Activated CD4-positive, alpha-beta memory T cell treated with anti-CD3 and anti-CD28 coated beads, Interleukin-2, amount 10 ng/mL, durations not matched to agents 7 days and 5 days (primary cell): ENCODE data around the gene MYH15. TPM values are rescaled to one million over a fixed set of nuclear protein-coding genes. Genes with fewer than 3 reads are reported as not detected.

Experiments used
- CTCF ChIA-PET: fragments of 350-600 bp; sonication (Branson Sonifier 250); formaldehyde crosslinking; loops from one replicate; lab custom pipeline; 2021; ENCODE audit warnings: antibody characterized with exemption, inconsistent platforms; lab: Charles Lee
- POLR2A ChIA-PET: fragments of 350-600 bp; sonication (Branson Sonifier 250); formaldehyde crosslinking; loops from one replicate; lab custom pipeline; 2021; ENCODE audit warnings: antibody characterized with exemption; lab: Charles Lee
- DNase-seq: peaks from one replicate; pipeline ENCODE4 v3.0.0-alpha.2; 2020
- H3K27ac Mint-ChIP-seq: one replicate; pipeline ENCODE4 v1.8.0; 2021; ENCODE audit warnings: mild to moderate bottlenecking, mixed read lengths
- H3K27me3 Mint-ChIP-seq: one replicate; pipeline ENCODE4 v1.8.0; 2021; ENCODE audit warnings: mixed read lengths
- H3K36me3 Mint-ChIP-seq: one replicate; pipeline ENCODE4 v1.8.0; 2021; ENCODE audit warnings: low read depth, mixed read lengths
- H3K4me1 Mint-ChIP-seq: one replicate; pipeline ENCODE4 v1.8.0; 2021; ENCODE audit warnings: mixed read lengths
- H3K4me3 Mint-ChIP-seq: one replicate; pipeline ENCODE4 v1.8.0; 2021; ENCODE audit warnings: mild to moderate bottlenecking, mixed read lengths
- H3K9me3 Mint-ChIP-seq: one replicate; pipeline ENCODE4 v1.8.0; 2021; ENCODE audit warnings: mixed read lengths
- total RNA-seq, 2 experiments: library from RNA; stranded (reverse); gene quantifications; one replicate each; pipeline ENCODE4 v1.2.3, GENCODE V29; 2021

Gene MYH15
- total RNA-seq, 2 experiments from 2014 or later: 0.10 to 0.28 TPM

DNA sequence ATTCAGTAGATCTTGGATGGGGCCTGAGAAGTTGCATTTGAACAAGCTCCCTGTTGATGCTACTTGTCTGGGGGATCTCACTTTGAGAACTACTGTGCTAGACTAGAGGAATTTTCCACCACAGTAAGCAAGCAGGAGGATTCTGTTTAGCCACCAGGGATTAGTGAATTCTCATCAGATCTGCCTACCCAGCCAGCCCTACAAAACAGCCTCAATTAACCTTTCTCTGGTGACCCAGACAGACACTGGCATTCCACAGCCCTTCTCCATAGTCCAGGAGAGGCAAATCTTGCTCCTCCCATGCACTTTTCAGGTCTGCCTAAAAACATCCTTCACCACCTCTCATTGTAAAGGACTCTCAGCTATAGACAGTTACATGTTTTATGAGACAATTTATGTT is 16.7 kb upstream of the MYH15 start:
- no peak for DNase-seq
- Mint-ChIP-seq H3K4me3 (no peak overlapping the region), H3K27me3 (peaks cover 18% of the 10 kb centered on the region), H3K27ac (no peak overlapping the region), H3K9me3 (no peaks in the 10 kb centered on the region), H3K36me3 (no peaks in the 10 kb centered on the region), H3K4me1 (no peaks in the 10 kb centered on the region)
- POLR2A ChIA-PET: no interaction called here
- CTCF ChIA-PET: no interaction called here

DNA sequence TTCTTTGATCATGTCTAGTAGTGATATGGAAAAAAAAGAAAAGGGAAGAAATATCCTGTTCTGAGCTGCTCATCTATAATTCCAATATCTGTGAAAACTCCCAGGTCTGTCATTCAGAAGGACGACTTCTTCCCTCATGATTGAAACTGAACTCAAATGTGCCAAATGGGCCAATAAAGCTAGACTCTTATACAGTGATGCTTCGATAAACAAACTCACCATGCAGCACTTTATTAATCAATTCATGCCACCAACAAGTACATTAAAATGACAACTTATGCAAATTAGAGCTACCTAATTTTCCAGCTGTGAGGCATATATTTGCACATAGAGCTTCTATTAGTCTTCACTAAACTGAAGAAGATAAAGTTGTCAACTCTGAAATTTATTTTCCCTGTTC is 15.6 kb upstream of the MYH15 start:
- Mint-ChIP-seq H3K27me3 (peaks cover 22% of the 10 kb centered on the region), H3K27ac (no peak overlapping the region), H3K36me3 (no peaks in the 10 kb centered on the region), H3K4me3 (no peak overlapping the region), H3K4me1 (no peaks in the 10 kb centered on the region), H3K9me3 (no peaks in the 10 kb centered on the region)
- no peak for DNase-seq
- ChIA-PET CTCF (interaction anchor here (0.7 to 1.1 kb wide), 2 partner anchors 26 to 292 kb away, joined by 3 read pairs; no protein-coding TSS in a partner anchor), POLR2A (no interaction called here)

DNA sequence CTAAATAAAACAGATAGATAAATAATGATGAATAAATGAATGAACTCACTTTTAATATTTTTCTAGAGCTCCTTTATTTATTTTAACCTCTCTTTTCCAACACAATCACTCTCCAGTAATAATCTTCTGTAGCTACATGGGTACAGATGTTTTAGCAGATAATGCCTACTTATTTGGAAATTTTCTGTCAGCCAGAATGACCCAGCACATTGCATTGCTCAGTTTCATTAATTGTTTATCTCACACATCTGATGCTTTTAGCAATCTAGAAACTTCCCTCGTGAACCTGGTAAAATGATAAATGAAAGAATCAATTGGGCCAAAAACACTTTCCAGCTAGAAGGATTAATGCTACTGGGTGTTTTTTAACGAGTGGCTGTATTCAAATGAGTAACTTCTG is 14.9 kb upstream of the MYH15 start:
- ChIA-PET CTCF (no interaction called here), POLR2A (no interaction called here)
- DNase-seq: no peak
- Mint-ChIP-seq H3K4me1 (no peaks in the 10 kb centered on the region), H3K36me3 (no peaks in the 10 kb centered on the region), H3K27ac (no peak overlapping the region), H3K4me3 (no peak overlapping the region), H3K9me3 (no peaks in the 10 kb centered on the region), H3K27me3 (peaks cover 17% of the 10 kb centered on the region)

DNA sequence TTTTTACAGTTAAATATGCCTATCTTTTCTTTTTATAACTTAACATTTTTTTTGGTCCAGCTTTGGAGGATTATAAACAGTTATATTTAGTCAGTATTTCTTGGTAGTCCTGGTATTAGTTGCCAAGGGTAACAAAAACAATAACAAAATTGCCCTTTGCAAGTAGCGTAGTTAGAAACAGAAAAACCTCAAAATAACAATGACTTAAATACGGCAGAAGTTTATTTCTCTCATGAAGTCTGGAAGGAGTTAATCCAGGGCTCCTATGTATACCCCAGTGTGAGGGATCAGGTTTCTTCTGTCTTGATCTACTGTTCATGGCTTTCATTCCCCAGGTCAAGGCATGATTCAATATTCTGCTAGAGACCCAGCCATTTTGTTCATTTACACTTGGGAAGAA is 14.1 kb upstream of the MYH15 start:
- Mint-ChIP-seq H3K4me3 (no peak overlapping the region), H3K36me3 (no peaks in the 10 kb centered on the region), H3K9me3 (no peaks in the 10 kb centered on the region), H3K27ac (no peak overlapping the region), H3K27me3 (peaks cover 9% of the 10 kb centered on the region), H3K4me1 (no peaks in the 10 kb centered on the region)
- ChIA-PET CTCF (no interaction called here), POLR2A (no interaction called here)
- no peak for DNase-seq

DNA sequence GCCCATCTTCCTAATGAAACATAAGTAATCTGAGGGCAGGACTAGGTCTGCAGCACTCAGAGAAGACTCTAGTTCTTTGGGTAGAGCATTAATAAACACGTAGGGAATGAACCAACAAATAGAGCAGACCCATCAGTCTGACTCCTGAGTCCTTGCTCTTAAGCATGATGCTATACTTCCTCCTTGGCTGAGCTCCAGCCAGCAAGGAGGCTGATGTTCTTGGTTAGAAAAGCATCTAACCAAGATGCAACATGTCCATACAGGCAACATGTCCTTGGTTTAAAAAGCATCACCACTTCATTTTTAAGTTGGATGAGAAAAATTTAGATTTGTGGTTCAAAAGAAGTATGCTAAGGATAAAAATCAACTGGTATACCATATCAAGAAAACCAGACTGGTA is 8.5 kb upstream of the MYH15 start:
- no peak for DNase-seq
- Mint-ChIP-seq H3K4me1 (no peaks in the 10 kb centered on the region), H3K27me3 (peaks cover 9% of the 10 kb centered on the region), H3K4me3 (no peak overlapping the region), H3K27ac (no peak overlapping the region), H3K9me3 (no peaks in the 10 kb centered on the region), H3K36me3 (no peaks in the 10 kb centered on the region)
- POLR2A ChIA-PET: no interaction called here
- CTCF ChIA-PET: no interaction called here

DNA sequence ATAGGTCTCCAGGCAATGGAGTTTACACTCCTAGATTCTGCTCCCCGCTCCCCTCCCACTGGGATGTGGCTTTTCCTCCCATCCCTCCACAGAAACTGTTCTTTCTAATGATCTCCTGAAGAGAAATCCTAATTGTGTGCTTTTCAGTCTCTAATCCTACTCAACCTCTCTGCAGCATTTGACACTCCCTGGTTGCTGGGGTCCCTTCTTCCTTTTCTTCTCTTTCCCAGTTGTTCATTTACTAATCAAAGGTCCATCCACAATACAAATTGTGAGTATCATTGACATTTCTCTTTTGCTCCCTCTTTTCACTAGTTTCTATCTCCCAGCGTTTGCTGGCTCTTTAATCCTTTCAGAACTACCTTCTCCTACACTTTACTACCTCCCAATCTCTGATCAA is 6.5 kb upstream of the MYH15 start:
- Mint-ChIP-seq H3K27ac (no peak overlapping the region), H3K36me3 (no peaks in the 10 kb centered on the region), H3K4me3 (no peak overlapping the region), H3K9me3 (no peaks in the 10 kb centered on the region), H3K27me3 (peaks cover 8% of the 10 kb centered on the region), H3K4me1 (peaks cover 3% of the 10 kb centered on the region)
- no peak for DNase-seq
- POLR2A ChIA-PET: no interaction called here
- CTCF ChIA-PET: no interaction called here

DNA sequence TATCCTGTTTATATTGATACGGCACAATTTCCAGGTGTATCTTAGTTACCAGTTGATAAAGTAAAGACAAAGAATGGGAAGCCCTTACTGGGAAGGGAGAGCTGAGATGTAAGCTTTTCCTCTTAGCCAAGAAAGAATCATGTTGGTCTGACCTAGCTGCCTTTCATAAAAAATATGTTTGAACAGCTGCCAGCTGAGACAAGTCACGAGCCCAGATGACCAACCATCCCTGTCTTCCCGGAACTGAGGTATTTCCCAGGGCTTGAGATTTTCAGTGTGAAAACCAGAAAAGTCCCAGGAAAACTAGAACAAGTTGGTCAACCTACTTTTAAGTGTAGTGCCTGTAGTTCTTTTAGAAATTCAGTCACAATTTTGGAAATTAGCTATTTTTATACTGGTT is 3.6 kb upstream of the MYH15 start:
- no peak overlapping the region for H3K27ac Mint-ChIP-seq
- no peak overlapping the region for H3K4me3 Mint-ChIP-seq
- H3K36me3 Mint-ChIP-seq: no peaks in the 10 kb centered on the region
- ChIA-PET CTCF (interaction anchor here (1.0 kb wide), 1 partner anchor 401 kb away, joined by 3 read pairs; no protein-coding TSS in a partner anchor), POLR2A (no interaction called here)
- H3K27me3 Mint-ChIP-seq: peaks cover 4% of the 10 kb centered on the region
- no peaks in the 10 kb centered on the region for H3K9me3 Mint-ChIP-seq
- peaks cover 3% of the 10 kb centered on the region for H3K4me1 Mint-ChIP-seq
- no peak for DNase-seq

DNA sequence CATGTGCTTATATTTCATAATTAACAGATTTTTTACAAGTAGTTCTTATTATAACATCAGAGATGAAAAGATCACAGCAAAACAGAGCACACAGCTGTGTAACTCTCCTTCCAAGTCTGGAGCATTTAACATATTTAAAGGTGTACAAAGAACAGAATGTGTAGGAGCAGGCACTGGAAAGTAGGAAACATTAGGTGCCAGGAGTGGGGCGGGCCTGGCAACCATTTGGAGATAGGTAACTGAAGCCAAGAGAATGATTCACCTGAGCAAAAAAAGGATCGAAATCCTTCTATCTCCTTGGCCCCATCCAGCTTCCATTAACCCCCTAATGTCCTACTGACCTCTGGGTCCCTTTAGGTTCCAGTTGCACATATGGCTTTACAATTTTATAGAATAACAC is 2.3 kb upstream of the MYH15 start:
- POLR2A ChIA-PET: no interaction called here
- no peaks in the 10 kb centered on the region for H3K9me3 Mint-ChIP-seq
- no peak overlapping the region for H3K27ac Mint-ChIP-seq
- CTCF ChIA-PET: no interaction called here
- peaks cover 4% of the 10 kb centered on the region for H3K27me3 Mint-ChIP-seq
- peaks cover 3% of the 10 kb centered on the region for H3K4me1 Mint-ChIP-seq
- H3K36me3 Mint-ChIP-seq: no peaks in the 10 kb centered on the region
- DNase-seq: no peak
- H3K4me3 Mint-ChIP-seq: no peak overlapping the region

DNA sequence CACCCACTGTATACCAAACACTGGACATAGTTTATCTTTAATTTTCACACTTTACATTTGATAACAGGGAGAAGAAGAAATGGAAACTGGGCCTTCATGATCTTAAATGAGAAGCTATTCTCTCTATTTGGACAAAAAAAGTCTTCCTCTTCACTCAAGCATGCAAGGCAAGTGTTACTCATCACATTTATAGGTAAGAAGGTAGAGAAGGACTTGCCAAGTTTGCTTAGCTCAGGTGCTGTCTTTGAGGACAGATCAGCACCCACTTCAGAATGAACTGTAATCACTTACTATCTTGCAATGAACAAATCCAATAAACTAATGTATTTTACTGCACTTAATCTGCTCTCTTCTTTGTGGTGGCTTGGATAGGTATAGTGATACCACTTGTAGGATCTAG is 1.1 kb upstream of the MYH15 start:
- Mint-ChIP-seq H3K9me3 (no peaks in the 10 kb centered on the region), H3K36me3 (no peaks in the 10 kb centered on the region), H3K4me1 (peaks cover 3% of the 10 kb centered on the region), H3K4me3 (no peak overlapping the region), H3K27me3 (peaks cover 4% of the 10 kb centered on the region), H3K27ac (no peak overlapping the region)
- CTCF ChIA-PET: no interaction called here
- POLR2A ChIA-PET: no interaction called here
- no peak for DNase-seq

DNA sequence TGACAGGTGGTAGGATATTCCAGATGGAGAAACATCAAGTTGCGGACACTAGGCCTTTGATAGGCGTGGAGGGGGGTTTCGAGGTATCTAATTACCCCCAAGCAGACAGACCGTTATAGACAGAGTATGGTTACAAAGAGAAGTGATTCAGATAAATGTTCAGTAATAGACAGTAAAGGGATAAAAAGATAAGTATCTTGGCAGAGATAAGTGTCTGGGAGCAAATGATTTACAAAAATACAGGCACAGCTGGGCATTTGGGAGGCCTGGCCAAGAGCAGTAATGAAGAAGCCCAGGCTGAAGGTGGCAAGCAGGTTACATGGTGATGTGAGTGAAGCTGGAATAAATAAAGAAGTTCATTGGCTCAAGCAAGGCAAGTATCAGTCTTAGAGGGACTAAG is 659 bp upstream of the MYH15 start:
- ChIA-PET CTCF (no interaction called here), POLR2A (no interaction called here)
- Mint-ChIP-seq H3K36me3 (no peaks in the 10 kb centered on the region), H3K4me3 (no peak overlapping the region), H3K27ac (no peak overlapping the region), H3K9me3 (no peaks in the 10 kb centered on the region), H3K4me1 (peaks cover 7% of the 10 kb centered on the region), H3K27me3 (peaks cover 4% of the 10 kb centered on the region)
- DNase-seq: no peak

DNA sequence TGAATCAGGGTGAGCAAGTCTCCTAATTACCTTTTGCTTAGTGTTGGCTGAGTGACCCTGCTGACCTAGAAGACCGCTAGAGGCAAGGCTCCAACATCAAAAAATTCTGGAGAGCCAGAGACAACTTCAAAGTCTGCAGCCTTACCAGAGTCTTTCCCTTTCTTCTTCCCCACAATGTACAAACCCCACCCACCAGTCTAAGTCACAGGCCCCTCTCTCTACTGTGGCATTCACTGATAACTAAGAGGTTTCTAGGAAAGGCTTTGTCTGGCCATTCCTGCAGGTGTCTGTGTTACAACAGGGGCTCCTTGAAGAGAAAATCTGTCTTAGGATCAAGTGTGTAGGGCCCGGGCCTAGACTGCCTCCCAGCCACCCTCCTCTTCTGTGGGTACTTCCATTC is 525 bp downstream of the MYH15 start:
- peaks cover 12% of the 10 kb centered on the region for H3K4me1 Mint-ChIP-seq
- ChIA-PET CTCF (no interaction called here), POLR2A (no interaction called here)
- no peaks in the 10 kb centered on the region for H3K9me3 Mint-ChIP-seq
- no peak overlapping the region for H3K4me3 Mint-ChIP-seq
- H3K36me3 Mint-ChIP-seq: no peaks in the 10 kb centered on the region
- H3K27me3 Mint-ChIP-seq: no peaks in the 10 kb centered on the region
- no peak for DNase-seq
- no peak overlapping the region for H3K27ac Mint-ChIP-seq

DNA sequence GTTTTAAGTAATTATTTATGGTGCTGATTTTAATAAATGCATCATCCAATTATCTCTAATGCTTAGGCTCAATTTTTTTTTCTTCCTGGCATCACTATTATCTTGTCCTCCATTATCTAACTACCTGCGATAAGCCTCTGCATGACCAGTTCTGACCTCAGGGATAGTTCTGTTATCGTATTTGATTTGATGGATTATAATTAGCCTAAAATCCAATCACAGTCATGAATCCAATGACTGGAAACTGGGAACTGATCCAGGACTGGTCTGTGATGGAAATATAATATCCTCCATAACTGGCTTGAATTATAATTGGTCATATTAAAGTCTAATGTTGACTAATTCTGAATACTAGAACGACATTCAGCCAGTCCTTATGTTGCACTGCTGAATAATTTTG is 1.1 kb downstream of the MYH15 start:
- Mint-ChIP-seq H3K27ac (no peak overlapping the region), H3K36me3 (no peaks in the 10 kb centered on the region), H3K27me3 (no peaks in the 10 kb centered on the region), H3K4me3 (no peak overlapping the region), H3K9me3 (no peaks in the 10 kb centered on the region), H3K4me1 (peaks cover 12% of the 10 kb centered on the region)
- ChIA-PET CTCF (no interaction called here), POLR2A (no interaction called here)
- DNase-seq: no peak

DNA sequence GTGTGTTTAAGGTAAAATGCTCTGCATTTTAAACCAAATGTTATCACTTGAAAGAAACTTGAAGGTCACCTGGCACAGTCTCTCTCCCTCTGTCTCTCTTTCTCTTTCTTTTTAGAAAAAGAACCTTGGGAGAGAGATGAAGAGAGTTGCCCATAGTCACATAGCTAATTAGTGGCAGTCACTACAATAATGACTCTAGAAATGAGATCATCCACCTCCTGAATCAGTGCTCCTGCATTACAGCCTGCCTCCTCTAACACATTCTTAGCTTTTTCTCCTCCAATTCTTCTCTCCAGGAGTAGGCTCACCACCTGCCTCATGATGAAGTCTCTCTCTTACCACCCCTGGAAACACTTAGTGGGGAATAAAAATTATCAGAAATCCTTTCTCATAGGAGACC is 2.5 kb downstream of the MYH15 start:
- Mint-ChIP-seq H3K27me3 (no peaks in the 10 kb centered on the region), H3K4me3 (no peak overlapping the region), H3K27ac (no peak overlapping the region), H3K36me3 (no peaks in the 10 kb centered on the region), H3K4me1 (peaks cover 10% of the 10 kb centered on the region), H3K9me3 (no peaks in the 10 kb centered on the region)
- CTCF ChIA-PET: no interaction called here
- DNase-seq: no peak
- POLR2A ChIA-PET: no interaction called here

DNA sequence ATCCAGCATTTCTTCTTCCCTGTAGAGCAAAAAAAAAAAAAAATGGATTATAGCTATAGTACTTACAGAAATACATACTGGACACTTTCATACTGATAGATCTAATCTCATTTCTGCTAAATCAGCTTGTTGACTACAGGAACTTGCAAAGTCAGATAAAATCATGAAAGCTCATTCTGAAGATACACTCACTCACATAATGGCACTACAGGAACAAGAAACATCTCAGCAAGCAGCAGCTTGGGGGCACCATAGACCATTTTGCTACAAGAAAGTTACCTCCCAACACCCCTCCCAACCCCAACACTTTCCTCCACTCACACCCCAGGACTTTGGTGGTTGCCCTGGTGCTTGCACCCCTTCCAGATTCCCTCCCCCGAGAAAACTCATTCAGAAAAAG is 4.6 kb downstream of the MYH15 start:
- peaks cover 3% of the 10 kb centered on the region for H3K27me3 Mint-ChIP-seq
- CTCF ChIA-PET: interaction anchor here (0.7 to 1.7 kb wide), 4 partner anchors 17 to 151 kb away, joined by 3 to 6 read pairs (median 3); no protein-coding TSS in a partner anchor

More for the DNA sequence above, 4.6 kb downstream of the MYH15 start:
- Mint-ChIP-seq H3K4me3 (no peak overlapping the region), H3K36me3 (no peaks in the 10 kb centered on the region), H3K9me3 (no peaks in the 10 kb centered on the region), H3K4me1 (peaks cover 9% of the 10 kb centered on the region), H3K27ac (no peak overlapping the region)
- DNase-seq: no peak
- POLR2A ChIA-PET: interaction anchor here (0.6 to 0.8 kb wide), 2 partner anchors 83 to 433 kb away, joined by 3 read pairs; partner anchors contain the start of genes CIP2A and DZIP3
